K562 (cell line): Measurements from ENCODE around the gene SCMH1. TPM values are rescaled to one million over a fixed set of nuclear protein-coding genes. Genes with fewer than 3 reads are reported as not detected.

ENCODE experiments used
- MXD1 ChIP-seq: fragments of 250-450 bp; sonication (Bioruptor Pico); IDR thresholded peaks from 2 replicates; pipeline ENCODE4 v1.8.0; 2021; ENCODE audit warnings: borderline replicate concordance, mild to moderate bottlenecking, moderate library complexity; ENCODE audit not compliant: poor library complexity, severe bottlenecking
- SMARCA5 ChIP-seq: fragments of 450-650 bp; IDR thresholded peaks from 2 replicates; pipeline ENCODE4 v1.6.1; 2016
- SREBF2 ChIP-seq: sonication (generic); formaldehyde crosslinking; IDR thresholded peaks from 2 replicates; pipeline ENCODE4 v1.4.0; 2020; ENCODE audit warnings: mild to moderate bottlenecking, missing genetic modification reagents
- ZNF592 ChIP-seq: fragments of 450-650 bp; IDR thresholded peaks from 2 replicates; pipeline ENCODE4 v1.6.1; 2017; ENCODE audit warnings: antibody characterized with exemption, mild to moderate bottlenecking
- polyA plus RNA-seq, 8 experiments: library from polyadenylated mRNA; depleted of rRNA in 4 of 8; stranded (reverse) in 5 of 8; unstranded in 3 of 8; fragments of >200 nt; fragmentation: Nextera tagmentation in 2 of 8; fragmentation: Illumina TruSeq in 1 of 8; extraction: Ambion mirVana in 2 of 8; extraction: Trizol in 1 of 8; gene quantifications; 2 replicates each; pipeline versions ENCODE4 v1.2.1 to v1.2.3, GENCODE V29; 2011 to 2014; ENCODE audit warnings: inconsistent platforms in 1 of 8, missing spikeins in 1 of 8
- total RNA-seq, 7 experiments: library from RNA; depleted of rRNA in 6 of 7; stranded (reverse); fragments of >200 nt in 6 of 7; fragmentation: Illumina TruSeq in 2 of 7; extraction: Trizol in 2 of 7; gene quantifications; 2 replicates each; pipeline versions ENCODE4 v1.2.1 to v1.2.3, GENCODE V29; 2011 to 2021; ENCODE audit warnings: low replicate concordance in 1 of 7

The SCMH1 gene
- total and polyA plus RNA-seq, 9 of the 15 experiments (the other 6 are each of a cell fraction or from before 2014, with no cell fraction given): 8.5 to 37.0 (median 26.8) TPM

- TF ChIP-seq ZNF592 (no peak), SMARCA5 (no peak), SREBF2 (CRISPR knock-in tag) (no peak), MXD1 (CRISPR knock-in tag) (no peak)
These were observed 262.7 kb downstream of the SCMH1 start, which contains the start of gene CTPS1 (continued) for GRCh38 chr1:40979241-40980067.
